Measurements from ENCODE around the gene TDRD7. TPM values are rescaled to one million over a fixed set of nuclear protein-coding genes. Genes with fewer than 3 reads are reported as not detected.

TDRD7 gene
- total RNA-seq, 1 experiment from 2014 or later, result 23.4 TPM

GRCh38 chr9:97385626-97386264 lies 26.2 kb upstream of the TDRD7 start:
- H3K9me2 ChIP-seq (replicated peaks; ENCODE audit: insufficient read depth, low read length), result no peaks in the 10 kb centered on the region
- H3K36me3 ChIP-seq (ENCODE audit: insufficient read depth, low read length), result no peaks in the 10 kb centered on the region
- no peak overlapping the region for H3K9ac ChIP-seq (ENCODE audit: low read length)
- H3K27me3 ChIP-seq (ENCODE audit: low read length), result no peaks in the 10 kb centered on the region
- H3K4me1 ChIP-seq (ENCODE audit: low read length), result 0 out of 2 replicates have a peak, but pooled peaks cover 2% of the 10 kb centered on the region
- no peak overlapping the region for H2AFZ ChIP-seq (ENCODE audit: low read length)
- no peak overlapping the region for H3K27ac ChIP-seq (ENCODE audit: low read length)
- H3K79me2 ChIP-seq (ENCODE audit: low read length), result no peaks in the 10 kb centered on the region
- no peaks in the 10 kb centered on the region for H3K9me3 ChIP-seq (ENCODE audit: low read length)
- no peak overlapping the region for H3K4me3 ChIP-seq (ENCODE audit: low read length)
- DNase-seq, result no peak
- no peaks in the 10 kb centered on the region; the same call in 1 of the 2 replicates for H4K20me1 ChIP-seq (ENCODE audit: insufficient read depth, low read depth, low read length)
- H3K4me2 ChIP-seq (ENCODE audit: low read depth, low read length, poor library complexity, severe bottlenecking), result no peak overlapping the region

- no peaks in the 10 kb centered on the region for H3K27me3 ChIP-seq (ENCODE audit: low read length)
- H3K9me3 ChIP-seq (ENCODE audit: low read length), result no peaks in the 10 kb centered on the region
- H3K9me2 ChIP-seq (replicated peaks; ENCODE audit: insufficient read depth, low read length), result no peaks in the 10 kb centered on the region
- 0 out of 2 replicates have a peak, but pooled peaks cover 2% of the 10 kb centered on the region for H3K4me1 ChIP-seq (ENCODE audit: low read length)
- H4K20me1 ChIP-seq (ENCODE audit: insufficient read depth, low read depth, low read length), result no peaks in the 10 kb centered on the region; the same call in 1 of the 2 replicates
- no peak overlapping the region for H3K9ac ChIP-seq (ENCODE audit: low read length)
- no peaks in the 10 kb centered on the region for H3K36me3 ChIP-seq (ENCODE audit: insufficient read depth, low read length)
- H2AFZ ChIP-seq (ENCODE audit: low read length), result no peak overlapping the region
- H3K4me2 ChIP-seq (ENCODE audit: low read depth, low read length, poor library complexity, severe bottlenecking), result no peak overlapping the region
- DNase-seq, result no peak
- H3K27ac ChIP-seq (ENCODE audit: low read length), result no peak overlapping the region
- H3K4me3 ChIP-seq (ENCODE audit: low read length), result no peak overlapping the region
- no peaks in the 10 kb centered on the region for H3K79me2 ChIP-seq (ENCODE audit: low read length)
Observed at GRCh38 chr9:97386265-97386633, 25.6 kb upstream of the TDRD7 start.

GRCh38 chr9:97386733-97387503 lies 25.0 kb upstream of the TDRD7 start:
- no peak overlapping the region for H3K4me2 ChIP-seq (ENCODE audit: low read depth, low read length, poor library complexity, severe bottlenecking)

GRCh38 chr9:97387504-97387886 lies 24.4 kb upstream of the TDRD7 start:
- H3K9ac ChIP-seq (ENCODE audit: low read length), result no peak overlapping the region
- H3K4me1 ChIP-seq (ENCODE audit: low read length), result 0 out of 2 replicates have a peak, but pooled peaks cover 2% of the 10 kb centered on the region
- H2AFZ ChIP-seq (ENCODE audit: low read length), result no peak overlapping the region
- no peak for DNase-seq
- H3K9me2 ChIP-seq (replicated peaks; ENCODE audit: insufficient read depth, low read length), result no peaks in the 10 kb centered on the region
- H3K4me2 ChIP-seq (ENCODE audit: low read depth, low read length, poor library complexity, severe bottlenecking), result no peak overlapping the region
- H3K4me3 ChIP-seq (ENCODE audit: low read length), result no peak overlapping the region
- no peaks in the 10 kb centered on the region for H3K27me3 ChIP-seq (ENCODE audit: low read length)
- H4K20me1 ChIP-seq (ENCODE audit: insufficient read depth, low read depth, low read length), result no peaks in the 10 kb centered on the region; the same call in 1 of the 2 replicates
- no peaks in the 10 kb centered on the region for H3K9me3 ChIP-seq (ENCODE audit: low read length)
- H3K36me3 ChIP-seq (ENCODE audit: insufficient read depth, low read length), result no peaks in the 10 kb centered on the region
- H3K27ac ChIP-seq (ENCODE audit: low read length), result no peak overlapping the region
- no peaks in the 10 kb centered on the region for H3K79me2 ChIP-seq (ENCODE audit: low read length)

More at GRCh38 chr9:97386733-97387503, 25.0 kb upstream of the TDRD7 start:
- DNase-seq, result peak; percentile 84
- no peaks in the 10 kb centered on the region for H3K36me3 ChIP-seq (ENCODE audit: insufficient read depth, low read length)
- H3K27me3 ChIP-seq (ENCODE audit: low read length), result no peaks in the 10 kb centered on the region
- no peak overlapping the region for H3K27ac ChIP-seq (ENCODE audit: low read length)
- no peaks in the 10 kb centered on the region; the same call in 1 of the 2 replicates for H4K20me1 ChIP-seq (ENCODE audit: insufficient read depth, low read depth, low read length)
- H3K79me2 ChIP-seq (ENCODE audit: low read length), result no peaks in the 10 kb centered on the region
- H3K9me2 ChIP-seq (replicated peaks; ENCODE audit: insufficient read depth, low read length), result no peaks in the 10 kb centered on the region
- no peak overlapping the region for H3K9ac ChIP-seq (ENCODE audit: low read length)
- no peaks in the 10 kb centered on the region for H3K9me3 ChIP-seq (ENCODE audit: low read length)
- H2AFZ ChIP-seq (ENCODE audit: low read length), result no peak overlapping the region
- H3K4me3 ChIP-seq (ENCODE audit: low read length), result no peak overlapping the region
- H3K4me1 ChIP-seq (ENCODE audit: low read length), result 0 out of 2 replicates have a peak, but pooled peaks cover 2% of the 10 kb centered on the region

GRCh38 chr9:97387936-97388684 lies 23.8 kb upstream of the TDRD7 start:
- Histone ChIP-seq H3K4me1 (ENCODE audit: low read length) (0 out of 2 replicates have a peak, but pooled peaks cover 2% of the 10 kb centered on the region), H3K27me3 (ENCODE audit: low read length) (no peaks in the 10 kb centered on the region), H3K9me3 (ENCODE audit: low read length) (no peaks in the 10 kb centered on the region), H3K9me2 (replicated peaks; ENCODE audit: insufficient read depth, low read length) (no peaks in the 10 kb centered on the region), H3K9ac (ENCODE audit: low read length) (no peak overlapping the region), H3K36me3 (ENCODE audit: insufficient read depth, low read length) (no peaks in the 10 kb centered on the region), H4K20me1 (ENCODE audit: insufficient read depth, low read depth, low read length) (no peaks in the 10 kb centered on the region; the same call in 1 of the 2 replicates), H2AFZ (ENCODE audit: low read length) (no peak overlapping the region), H3K27ac (ENCODE audit: low read length) (no peak overlapping the region), H3K4me2 (ENCODE audit: low read depth, low read length, poor library complexity, severe bottlenecking) (no peak overlapping the region), H3K4me3 (ENCODE audit: low read length) (no peak overlapping the region), H3K79me2 (ENCODE audit: low read length) (no peaks in the 10 kb centered on the region)
- no peak for DNase-seq

GRCh38 chr9:97388721-97389238 lies 23.1 kb upstream of the TDRD7 start:
- no peaks in the 10 kb centered on the region for H3K9me2 ChIP-seq (replicated peaks; ENCODE audit: insufficient read depth, low read length)
- no peak overlapping the region for H3K27ac ChIP-seq (ENCODE audit: low read length)
- no peaks in the 10 kb centered on the region for H3K79me2 ChIP-seq (ENCODE audit: low read length)
- H2AFZ ChIP-seq (ENCODE audit: low read length), result no peak overlapping the region
- H3K36me3 ChIP-seq (ENCODE audit: insufficient read depth, low read length), result no peaks in the 10 kb centered on the region
- H3K4me2 ChIP-seq (ENCODE audit: low read depth, low read length, poor library complexity, severe bottlenecking), result no peak overlapping the region
- no peak overlapping the region for H3K4me3 ChIP-seq (ENCODE audit: low read length)
- DNase-seq, result no peak
- H4K20me1 ChIP-seq (ENCODE audit: insufficient read depth, low read depth, low read length), result no peaks in the 10 kb centered on the region; the same call in 1 of the 2 replicates
- H3K9me3 ChIP-seq (ENCODE audit: low read length), result no peaks in the 10 kb centered on the region
- H3K27me3 ChIP-seq (ENCODE audit: low read length), result no peaks in the 10 kb centered on the region
- 0 out of 2 replicates have a peak, but pooled peaks cover 2% of the 10 kb centered on the region for H3K4me1 ChIP-seq (ENCODE audit: low read length)
- no peak overlapping the region for H3K9ac ChIP-seq (ENCODE audit: low read length)

GRCh38 chr9:97389249-97389648 lies 22.6 kb upstream of the TDRD7 start:
- no peak overlapping the region for H3K4me2 ChIP-seq (ENCODE audit: low read depth, low read length, poor library complexity, severe bottlenecking)

More at GRCh38 chr9:97389249-97389648, 22.6 kb upstream of the TDRD7 start:
- H2AFZ ChIP-seq (ENCODE audit: low read length), result no peak overlapping the region
- H4K20me1 ChIP-seq (ENCODE audit: insufficient read depth, low read depth, low read length), result no peaks in the 10 kb centered on the region; the same call in 1 of the 2 replicates
- no peak for DNase-seq
- no peak overlapping the region for H3K27ac ChIP-seq (ENCODE audit: low read length)
- H3K9me2 ChIP-seq (replicated peaks; ENCODE audit: insufficient read depth, low read length), result no peaks in the 10 kb centered on the region
- H3K4me1 ChIP-seq (ENCODE audit: low read length), result 0 out of 2 replicates have a peak, but pooled peaks cover 2% of the 10 kb centered on the region
- H3K9me3 ChIP-seq (ENCODE audit: low read length), result no peaks in the 10 kb centered on the region
- H3K4me3 ChIP-seq (ENCODE audit: low read length), result no peak overlapping the region
- H3K36me3 ChIP-seq (ENCODE audit: insufficient read depth, low read length), result no peaks in the 10 kb centered on the region
- no peaks in the 10 kb centered on the region for H3K79me2 ChIP-seq (ENCODE audit: low read length)
- H3K27me3 ChIP-seq (ENCODE audit: low read length), result no peaks in the 10 kb centered on the region
- no peak overlapping the region for H3K9ac ChIP-seq (ENCODE audit: low read length)

All from Karpas-422 (cell line).